Mesenchymal stem cell (in vitro differentiated cells and primary cell): ENCODE results near the gene TIAM1.
A peak's percentile ranks its signal among the peaks of the same experiment; 100 is the strongest.

Experiments
- DNase-seq: peaks from one replicate; pipeline ENCODE4 v3.0.0-alpha.2; 2013
- H2AFZ ChIP-seq: one replicate; pipeline ENCODE4 v1.6.1; 2013; ENCODE audit warnings: low read depth, mild to moderate bottlenecking, control low read depth, inconsistent platforms, low read length, moderate library complexity
- H2AK5ac ChIP-seq: 2 replicates; pipeline ENCODE4 v1.6.1; 2013; ENCODE audit warnings: low read length, moderate library complexity, mild to moderate bottlenecking, inconsistent platforms; ENCODE audit not compliant: severe bottlenecking
- H2BK120ac ChIP-seq: one replicate; pipeline ENCODE4 v1.6.1; 2013; ENCODE audit warnings: low read depth, mild to moderate bottlenecking, inconsistent platforms, low read length, moderate library complexity
- H2BK12ac ChIP-seq, 2 experiments: one replicate each; pipeline ENCODE4 v1.6.1; 2013; ENCODE audit warnings: inconsistent platforms in 2 of 2, low read length in 2 of 2, mild to moderate bottlenecking in 2 of 2, moderate library complexity in 2 of 2, control low read depth in 1 of 2
- H2BK15ac ChIP-seq: one replicate; pipeline ENCODE4 v1.6.1; 2013; ENCODE audit warnings: mild to moderate bottlenecking, low read depth, inconsistent platforms; ENCODE audit not compliant: poor library complexity, severe bottlenecking
- H2BK5ac ChIP-seq: 2 replicates; pipeline ENCODE4 v1.6.1; 2013; ENCODE audit warnings: low read depth, mild to moderate bottlenecking, low read length, control low read depth, inconsistent platforms; ENCODE audit not compliant: poor library complexity, severe bottlenecking
- H3K14ac ChIP-seq, 2 experiments: one replicate each; pipeline ENCODE4 v1.6.1; 2013; ENCODE audit warnings: inconsistent platforms in 2 of 2, low read length in 2 of 2, control low read depth in 1 of 2, mild to moderate bottlenecking in 1 of 2, moderate library complexity in 1 of 2
- H3K18ac ChIP-seq, 2 experiments: one replicate each; pipeline ENCODE4 v1.6.1; 2013; ENCODE audit warnings: inconsistent platforms in 2 of 2, low read length in 2 of 2, control low read depth in 1 of 2, low read depth in 1 of 2, mild to moderate bottlenecking in 1 of 2
- H3K23ac ChIP-seq, 2 experiments: one replicate each; pipeline ENCODE4 v1.6.1; 2013; ENCODE audit warnings: inconsistent platforms in 2 of 2, low read length in 2 of 2, mild to moderate bottlenecking in 2 of 2, moderate library complexity in 2 of 2, control low read depth in 1 of 2
- H3K27ac ChIP-seq: 2 replicates; pipeline ENCODE4 v1.5.1; 2013; ENCODE audit warnings: mild to moderate bottlenecking, moderate library complexity, low read length, control low read depth, inconsistent platforms; ENCODE audit not compliant: poor library complexity, severe bottlenecking
- H3K27me3 ChIP-seq, 2 experiments: 2 replicates each; pipeline versions ENCODE4 v1.6.1 to v1.7.0; 2013; ENCODE audit warnings: low read length in 2 of 2, mild to moderate bottlenecking in 2 of 2, moderate library complexity in 2 of 2, control low read depth in 1 of 2, inconsistent platforms in 1 of 2; ENCODE audit not compliant: control insufficient read depth in 1 of 2, insufficient read depth in 1 of 2
- H3K36me3 ChIP-seq, 2 experiments: 2 replicates each; pipeline versions ENCODE4 v1.6.1 to v1.7.0; 2013; ENCODE audit warnings: low read length in 2 of 2, control low read depth in 1 of 2, inconsistent platforms in 1 of 2, low read depth in 1 of 2, mild to moderate bottlenecking in 1 of 2; ENCODE audit not compliant: insufficient read depth in 2 of 2, control insufficient read depth in 1 of 2
- H3K4ac ChIP-seq, 2 experiments: one replicate each; pipeline ENCODE4 v1.6.1; 2013; ENCODE audit warnings: inconsistent platforms in 2 of 2, low read length in 2 of 2, mild to moderate bottlenecking in 2 of 2, moderate library complexity in 2 of 2, control low read depth in 1 of 2, low read depth in 1 of 2
- H3K4me1 ChIP-seq: 2 replicates; pipeline ENCODE4 v1.6.1; 2013; ENCODE audit warnings: low read depth, low read length, control low read depth; ENCODE audit not compliant: control insufficient read depth, insufficient read depth
- H3K4me2 ChIP-seq: 2 replicates; pipeline ENCODE4 v1.6.1; 2013; ENCODE audit warnings: low read length, mild to moderate bottlenecking, inconsistent platforms; ENCODE audit not compliant: poor library complexity, severe bottlenecking
- H3K4me3 ChIP-seq, 2 experiments: 2 replicates each; pipeline versions ENCODE4 v1.5.1 to v1.7.0; 2013; ENCODE audit warnings: low read length in 2 of 2, mild to moderate bottlenecking in 2 of 2, control low read depth in 1 of 2, low read depth in 1 of 2; ENCODE audit not compliant: insufficient read depth in 1 of 2
- H3K79me1 ChIP-seq: replicated peaks from 2 replicates; pipeline ENCODE4 v1.6.1; 2013; ENCODE audit warnings: mild to moderate bottlenecking, control low read depth, low read length, inconsistent platforms; ENCODE audit not compliant: poor library complexity, severe bottlenecking
- H3K9ac ChIP-seq: 2 replicates; pipeline ENCODE4 v1.7.0; 2013; ENCODE audit warnings: mild to moderate bottlenecking, low read length, moderate library complexity
- H3K9me3 ChIP-seq: 2 replicates; pipeline ENCODE4 v1.7.0; 2013; ENCODE audit warnings: mild to moderate bottlenecking, low read length; ENCODE audit not compliant: control insufficient read depth
- H4K8ac ChIP-seq: one replicate; pipeline ENCODE4 v1.6.1; 2013; ENCODE audit warnings: inconsistent platforms, mild to moderate bottlenecking, low read length, moderate library complexity
- H4K91ac ChIP-seq: one replicate; pipeline ENCODE4 v1.6.1; 2013; ENCODE audit warnings: mild to moderate bottlenecking, low read length, inconsistent platforms
- WGBS: methylation state at CpG from one replicate; pipeline ENCODE4 v1.1.7; 2013; ENCODE audit warnings: mixed read lengths; 5-methylcytosine and 5-hydroxymethylcytosine counted together

The TIAM1 gene

GRCh38 chr21:31351438-31351837, 7.4 kb upstream of the TIAM1 start:
- Histone ChIP-seq H3K36me3 (no peaks in the 10 kb centered on the region), H3K14ac (no peak overlapping the region), H2AFZ (no peak overlapping the region), H3K27me3 (peaks cover 0 to 3% of the 10 kb centered on the region in 2 experiments), H3K4me3 (no peak overlapping the region), H3K4me2 (no peak overlapping the region), H3K27ac (no peak overlapping the region), H3K79me1 (peaks cover 1% of the 10 kb centered on the region), H2BK120ac (no peak overlapping the region), H2BK15ac (no peak overlapping the region), H2AK5ac (no peak overlapping the region), H3K4me1 (peaks cover 7% of the 10 kb centered on the region), H4K8ac (no peak overlapping the region), H3K4ac (no peak overlapping the region), H3K9ac (no peak overlapping the region), H2BK12ac (no peak overlapping the region), H4K91ac (no peak overlapping the region), H3K23ac (no peak overlapping the region), H2BK5ac (no peak overlapping the region), H3K18ac (no peak overlapping the region), H3K9me3 (no peaks in the 10 kb centered on the region)
- peak; percentile 40 for DNase-seq
- 32% methylated on average over 5 of the region's 5 CpGs for WGBS

GRCh38 chr21:31349208-31349607, 5.1 kb upstream of the TIAM1 start:
- 60% methylated on average over 2 of the region's 4 CpGs for WGBS

GRCh38 chr21:31348188-31348587, 4.1 kb upstream of the TIAM1 start:
- Histone ChIP-seq H3K9me3 (no peaks in the 10 kb centered on the region), H2BK12ac (peak overlapping the region in 1 of 2 experiments; percentile 33), H2AK5ac (no peak overlapping the region), H3K4me1 (peaks cover 4% of the 10 kb centered on the region), H3K9ac (no peak overlapping the region), H3K27ac (no peak overlapping the region), H3K18ac (no peak overlapping the region), H2BK15ac (no peak overlapping the region), H3K4ac (no peak overlapping the region), H2BK120ac (no peak overlapping the region), H2BK5ac (no peak overlapping the region), H3K27me3 (peaks cover 0 to 14% of the 10 kb centered on the region in 2 experiments), H3K79me1 (peaks cover 2% of the 10 kb centered on the region), H3K4me3 (no peak overlapping the region), H3K36me3 (no peaks in the 10 kb centered on the region), H4K8ac (no peak overlapping the region), H2AFZ (no peak overlapping the region), H3K23ac (no peak overlapping the region), H4K91ac (peak overlapping the region; percentile 53), H3K4me2 (no peak overlapping the region), H3K14ac (no peak overlapping the region)
- WGBS: 95% methylated on average over 7 of the region's 7 CpGs
- DNase-seq: no peak

More at GRCh38 chr21:31349208-31349607, 5.1 kb upstream of the TIAM1 start:
- peaks cover 1% of the 10 kb centered on the region for H3K79me1 ChIP-seq
- no peak overlapping the region for H3K14ac ChIP-seq
- no peak overlapping the region for H2AFZ ChIP-seq
- H3K4ac ChIP-seq: no peak overlapping the region
- H4K91ac ChIP-seq: no peak overlapping the region
- H3K36me3 ChIP-seq: no peaks in the 10 kb centered on the region
- no peak overlapping the region for H2BK120ac ChIP-seq
- no peak overlapping the region for H3K18ac ChIP-seq
- H2BK15ac ChIP-seq: no peak overlapping the region
- H3K4me3 ChIP-seq: no peak overlapping the region
- H3K23ac ChIP-seq: no peak overlapping the region
- peaks cover 0 to 14% of the 10 kb centered on the region in 2 experiments for H3K27me3 ChIP-seq
- peaks cover 2% of the 10 kb centered on the region for H3K4me1 ChIP-seq
- H3K4me2 ChIP-seq: no peak overlapping the region
- H3K27ac ChIP-seq: no peak overlapping the region
- no peak overlapping the region for H3K9ac ChIP-seq
- H2AK5ac ChIP-seq: no peak overlapping the region
- no peak overlapping the region for H4K8ac ChIP-seq
- H2BK5ac ChIP-seq: no peak overlapping the region
- H2BK12ac ChIP-seq: no peak overlapping the region
- DNase-seq: no peak
- H3K9me3 ChIP-seq: no peaks in the 10 kb centered on the region

- Histone ChIP-seq H2AK5ac (no peak overlapping the region), H2AFZ (no peak overlapping the region), H3K79me1 (peaks cover 4% of the 10 kb centered on the region), H3K4me1 (peaks cover 4% of the 10 kb centered on the region), H3K14ac (no peak overlapping the region), H3K4me2 (no peak overlapping the region), H3K27me3 (peaks cover 0 to 14% of the 10 kb centered on the region in 2 experiments), H4K8ac (no peak overlapping the region), H2BK15ac (no peak overlapping the region), H2BK5ac (no peak overlapping the region), H3K4ac (no peak overlapping the region), H2BK120ac (no peak overlapping the region), H3K36me3 (no peaks in the 10 kb centered on the region), H3K4me3 (peak overlapping the region in 1 of 2 experiments; percentile 53), H3K18ac (no peak overlapping the region), H3K9ac (no peak overlapping the region), H3K27ac (no peak overlapping the region), H4K91ac (no peak overlapping the region), H3K9me3 (no peaks in the 10 kb centered on the region), H2BK12ac (no peak overlapping the region), H3K23ac (no peak overlapping the region)
- 87% methylated on average over 15 of the region's 15 CpGs for WGBS
- DNase-seq: peak; percentile 31
These were observed 3.5 kb upstream of the TIAM1 start for GRCh38 chr21:31347435-31348032.
